ENCODE measurements around the gene SF3A2.

DNA sequence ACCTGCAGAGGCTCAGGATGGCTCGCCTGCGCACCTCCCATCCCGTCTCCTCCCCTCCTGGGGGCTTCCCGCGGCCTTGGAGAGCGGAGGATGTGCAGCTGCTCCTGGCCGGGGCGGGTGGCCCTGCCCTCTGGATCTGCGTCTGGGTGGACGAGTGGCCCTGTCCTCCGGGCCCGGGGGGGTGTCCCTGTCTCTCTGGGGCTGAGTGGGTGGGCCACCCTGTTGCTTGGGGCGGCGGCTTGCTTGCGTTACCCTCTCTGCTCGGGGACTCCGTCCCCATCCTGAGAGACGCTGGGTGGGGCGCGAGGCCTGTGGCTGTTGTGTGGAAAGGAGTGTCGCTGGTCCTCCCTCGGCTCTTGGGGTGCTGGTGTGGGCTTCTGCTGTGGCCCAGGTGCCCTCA is 38.3 kb upstream of the SF3A2 start:
- TF ChIP-seq, protein P1, sequence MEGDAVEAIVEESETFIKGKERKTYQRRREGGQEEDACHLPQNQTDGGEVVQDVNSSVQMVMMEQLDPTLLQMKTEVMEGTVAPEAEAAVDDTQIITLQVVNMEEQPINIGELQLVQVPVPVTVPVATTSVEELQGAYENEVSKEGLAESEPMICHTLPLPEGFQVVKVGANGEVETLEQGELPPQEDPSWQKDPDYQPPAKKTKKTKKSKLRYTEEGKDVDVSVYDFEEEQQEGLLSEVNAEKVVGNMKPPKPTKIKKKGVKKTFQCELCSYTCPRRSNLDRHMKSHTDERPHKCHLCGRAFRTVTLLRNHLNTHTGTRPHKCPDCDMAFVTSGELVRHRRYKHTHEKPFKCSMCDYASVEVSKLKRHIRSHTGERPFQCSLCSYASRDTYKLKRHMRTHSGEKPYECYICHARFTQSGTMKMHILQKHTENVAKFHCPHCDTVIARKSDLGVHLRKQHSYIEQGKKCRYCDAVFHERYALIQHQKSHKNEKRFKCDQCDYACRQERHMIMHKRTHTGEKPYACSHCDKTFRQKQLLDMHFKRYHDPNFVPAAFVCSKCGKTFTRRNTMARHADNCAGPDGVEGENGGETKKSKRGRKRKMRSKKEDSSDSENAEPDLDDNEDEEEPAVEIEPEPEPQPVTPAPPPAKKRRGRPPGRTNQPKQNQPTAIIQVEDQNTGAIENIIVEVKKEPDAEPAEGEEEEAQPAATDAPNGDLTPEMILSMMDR (IDR thresholded peaks at IDR 0.05; ENCODE audit: low read length) = no peak
- no peak for TF ChIP-seq EZH2 (IDR thresholded peaks at IDR 0.05; ENCODE audit: borderline replicate concordance, low read length)
